Daoy (cell line): ENCODE measurements around the gene ERC2. TPM values are rescaled to one million over a fixed set of nuclear protein-coding genes. Genes with fewer than 3 reads are reported as not detected.
A peak's percentile ranks its signal among the peaks of the same experiment; 100 is the strongest.

ENCODE experiments used
- DNase-seq: peaks from one replicate; pipeline ENCODE4 v3.0.0-alpha.2; 2015; ENCODE audit warnings: low read depth
- total RNA-seq: library from RNA; depleted of rRNA; stranded (reverse); fragments of >200 nt; shearing (Covaris generic); gene quantifications from 2 replicates; pipeline ENCODE4 v1.2.3, GENCODE V29; 2014

The ERC2 gene
- total RNA-seq, 1 experiment from 2014 or later: 1.7 TPM

- DNase-seq: no peak
Measured at GRCh38 chr3:55929154-55929869, 539.0 kb downstream of the ERC2 start.

- no peak for DNase-seq
Measured at GRCh38 chr3:55923626-55924025, 544.6 kb downstream of the ERC2 start.

GRCh38 chr3:55923207-55923606 is 545.1 kb downstream of the ERC2 start:
- DNase-seq: no peak

GRCh38 chr3:55912880-55913279 is 555.4 kb downstream of the ERC2 start:
- no peak for DNase-seq

- no peak for DNase-seq
Measured at GRCh38 chr3:55911266-55911665, 557.0 kb downstream of the ERC2 start.

- no peak for DNase-seq
Measured at GRCh38 chr3:55910543-55910942, 557.7 kb downstream of the ERC2 start.

- DNase-seq: no peak
Measured at GRCh38 chr3:55909373-55909772, 558.9 kb downstream of the ERC2 start.

- DNase-seq: no peak
Measured at GRCh38 chr3:55907616-55908015, 560.7 kb downstream of the ERC2 start.

- DNase-seq: no peak
Measured at GRCh38 chr3:55906896-55907295, 561.4 kb downstream of the ERC2 start.

- no peak for DNase-seq
Measured at GRCh38 chr3:55904716-55905115, 563.6 kb downstream of the ERC2 start.

GRCh38 chr3:55903680-55904079 is 564.6 kb downstream of the ERC2 start:
- no peak for DNase-seq

- no peak for DNase-seq
Measured at GRCh38 chr3:55902221-55902900, 565.9 kb downstream of the ERC2 start.

- no peak for DNase-seq
Measured at GRCh38 chr3:55899887-55900286, 568.4 kb downstream of the ERC2 start.

GRCh38 chr3:55897573-55898224 is 570.6 kb downstream of the ERC2 start:
- DNase-seq: peak; percentile 25

- DNase-seq: no peak
Measured at GRCh38 chr3:55895897-55896566, 572.2 kb downstream of the ERC2 start.

- no peak for DNase-seq
Measured at GRCh38 chr3:55894605-55895004, 573.7 kb downstream of the ERC2 start.

GRCh38 chr3:55893045-55893664 is 575.1 kb downstream of the ERC2 start:
- peak; percentile 63 for DNase-seq

GRCh38 chr3:55891106-55891505 is 577.2 kb downstream of the ERC2 start:
- peak; percentile 29 for DNase-seq

- no peak for DNase-seq
Measured at GRCh38 chr3:55888282-55888885, 579.9 kb downstream of the ERC2 start.

GRCh38 chr3:55885721-55886120 is 582.5 kb downstream of the ERC2 start:
- peak; percentile 61 for DNase-seq

GRCh38 chr3:55884491-55885285 is 583.6 kb downstream of the ERC2 start:
- no peak for DNase-seq
